Measurements from ENCODE around the gene RBM4.

The RBM4 gene

GRCh38 chr11:66688561-66689534 lies 50.3 kb downstream of the RBM4 start:
- DNase-seq (ENCODE audit: low read depth, low spot score): no peak

GRCh38 chr11:66689661-66690590 lies 51.4 kb downstream of the RBM4 start:
- no peak for DNase-seq (ENCODE audit: low read depth, low spot score)

DNA sequence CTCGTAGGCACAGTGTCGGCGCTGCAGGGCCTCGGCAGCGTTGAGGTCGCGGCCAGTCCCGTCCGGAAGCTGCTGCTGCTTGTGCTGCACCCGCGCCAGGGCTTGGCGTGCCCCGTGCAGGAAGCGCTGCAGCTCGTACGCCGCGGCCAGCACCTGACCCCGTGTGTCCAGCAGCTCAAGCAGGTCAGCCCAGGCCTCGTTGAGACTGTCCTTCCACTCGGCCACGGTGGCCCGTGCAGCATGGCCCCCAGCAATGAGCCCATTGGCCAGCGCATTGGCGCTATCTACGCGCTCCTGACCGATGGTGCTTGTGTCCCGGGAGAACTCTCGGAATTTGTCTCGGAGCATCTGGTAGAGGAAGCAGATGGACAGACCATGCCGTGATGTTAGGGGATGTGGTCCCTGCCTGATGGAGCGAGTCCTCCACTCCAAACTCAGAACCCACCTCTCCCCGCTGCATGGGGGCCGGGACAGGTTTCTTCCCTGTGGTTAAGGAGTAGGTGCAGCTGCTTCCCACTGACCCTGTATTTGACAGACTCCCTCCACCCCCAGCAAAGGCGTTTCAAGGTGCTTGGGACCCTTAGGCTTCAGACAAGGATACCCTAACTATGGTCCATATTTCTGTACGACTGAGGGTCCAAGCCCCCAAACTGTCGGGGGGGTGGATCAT lies 52.9 kb downstream of the RBM4 start:
- no peak for DNase-seq (ENCODE audit: low read depth, low spot score)

- DNase-seq (ENCODE audit: low read depth, low spot score): no peak
Measured at GRCh38 chr11:66692446-66692845, 53.9 kb downstream of the RBM4 start.

DNA sequence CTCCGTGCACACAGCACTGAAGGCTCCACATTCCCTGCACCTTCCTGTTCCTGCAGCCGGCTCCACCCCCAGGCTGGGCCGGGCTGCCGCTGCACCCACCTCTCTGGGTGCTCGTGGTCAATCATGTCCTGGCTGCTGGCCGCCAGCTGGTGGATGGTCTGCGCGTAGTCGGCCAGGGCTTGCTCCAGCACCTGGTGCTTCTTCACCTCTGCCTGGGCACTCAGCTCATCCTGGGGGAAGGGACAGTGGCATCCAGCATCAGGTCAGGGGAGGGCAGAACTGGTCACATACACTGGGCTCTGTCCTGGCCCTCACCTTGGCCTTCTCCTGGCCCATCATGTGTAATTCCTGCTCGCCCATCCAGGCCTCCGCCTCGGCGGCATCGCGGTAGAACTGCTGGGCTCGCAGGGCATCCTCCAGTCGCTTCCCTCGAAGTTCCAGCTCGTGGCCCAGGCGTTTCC lies 54.4 kb downstream of the RBM4 start:
- no peak for DNase-seq (ENCODE audit: low read depth, low spot score)

DNA sequence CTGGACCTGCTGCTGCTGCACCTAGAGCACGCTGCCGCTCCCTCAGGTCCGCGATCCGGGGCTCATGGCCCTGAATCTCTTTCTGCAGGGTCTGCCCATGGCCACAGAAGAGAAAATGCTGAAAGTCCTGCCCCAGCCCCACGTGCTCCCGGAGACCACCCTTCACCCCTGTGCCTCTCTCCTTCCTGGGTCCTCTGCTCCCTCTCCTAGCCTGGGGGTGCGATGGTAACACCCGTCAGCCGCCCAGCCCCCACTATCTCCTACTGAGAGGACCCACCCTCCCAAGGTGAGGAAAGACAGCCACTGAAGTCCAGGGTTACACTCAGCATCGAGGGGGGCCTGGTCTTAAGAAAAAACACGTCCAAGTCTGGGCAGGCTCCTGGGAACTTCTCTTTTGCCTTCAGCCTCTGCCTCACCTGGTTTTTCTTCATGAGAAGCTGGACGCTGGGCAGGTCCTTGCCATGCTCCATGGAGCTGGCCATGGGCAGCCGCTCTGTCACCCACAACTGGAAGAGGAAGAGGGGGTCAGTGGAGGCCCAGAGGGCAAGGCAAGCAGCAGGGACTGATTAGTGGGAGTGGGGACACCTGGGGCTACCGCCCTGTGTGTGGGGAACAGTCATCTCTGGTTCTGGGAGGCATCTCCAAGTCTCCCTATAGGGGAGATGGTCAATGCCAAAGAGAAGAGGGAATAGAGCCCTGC lies 55.0 kb downstream of the RBM4 start:
- DNase-seq (ENCODE audit: low read depth, low spot score): no peak

DNA sequence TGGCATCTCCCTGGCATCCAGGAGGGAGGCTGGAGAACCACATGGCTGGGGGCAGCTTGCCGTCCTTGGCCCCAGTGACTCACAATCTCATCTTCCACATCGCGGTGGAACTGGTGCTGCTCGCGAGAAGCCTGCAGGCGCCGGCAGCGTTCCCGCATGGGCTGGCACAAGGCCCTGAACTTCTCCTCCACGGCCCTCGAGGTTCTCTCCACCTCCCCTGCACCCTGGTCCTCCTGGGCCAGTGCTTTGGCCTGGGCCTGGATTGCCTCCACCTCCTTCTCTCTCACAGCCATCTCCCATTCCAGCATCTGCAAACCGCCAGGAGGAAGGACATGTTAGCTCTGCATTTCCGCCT lies 55.5 kb downstream of the RBM4 start:
- no peak for DNase-seq (ENCODE audit: low read depth, low spot score)

- peak; percentile 98 for DNase-seq (ENCODE audit: low read depth, low spot score)
Measured at GRCh38 chr11:66694732-66695207, 56.3 kb downstream of the RBM4 start.

Data from ELF-1 (cell line).